Activated CD4-positive, CD25-positive, alpha-beta regulatory T cell treated with anti-CD3 and anti-CD28 coated beads, Interleukin-2, amount 50 U/mL, for 72 hours (primary cell): ENCODE measurements around the gene NPHS1.

Experiments
- DNase-seq: peaks from one replicate; pipeline ENCODE4 v3.0.0; 2021

NPHS1 gene

GRCh38 chr19:35784503-35785338 is 67.6 kb downstream of the NPHS1 start:
- no peak for DNase-seq

DNA sequence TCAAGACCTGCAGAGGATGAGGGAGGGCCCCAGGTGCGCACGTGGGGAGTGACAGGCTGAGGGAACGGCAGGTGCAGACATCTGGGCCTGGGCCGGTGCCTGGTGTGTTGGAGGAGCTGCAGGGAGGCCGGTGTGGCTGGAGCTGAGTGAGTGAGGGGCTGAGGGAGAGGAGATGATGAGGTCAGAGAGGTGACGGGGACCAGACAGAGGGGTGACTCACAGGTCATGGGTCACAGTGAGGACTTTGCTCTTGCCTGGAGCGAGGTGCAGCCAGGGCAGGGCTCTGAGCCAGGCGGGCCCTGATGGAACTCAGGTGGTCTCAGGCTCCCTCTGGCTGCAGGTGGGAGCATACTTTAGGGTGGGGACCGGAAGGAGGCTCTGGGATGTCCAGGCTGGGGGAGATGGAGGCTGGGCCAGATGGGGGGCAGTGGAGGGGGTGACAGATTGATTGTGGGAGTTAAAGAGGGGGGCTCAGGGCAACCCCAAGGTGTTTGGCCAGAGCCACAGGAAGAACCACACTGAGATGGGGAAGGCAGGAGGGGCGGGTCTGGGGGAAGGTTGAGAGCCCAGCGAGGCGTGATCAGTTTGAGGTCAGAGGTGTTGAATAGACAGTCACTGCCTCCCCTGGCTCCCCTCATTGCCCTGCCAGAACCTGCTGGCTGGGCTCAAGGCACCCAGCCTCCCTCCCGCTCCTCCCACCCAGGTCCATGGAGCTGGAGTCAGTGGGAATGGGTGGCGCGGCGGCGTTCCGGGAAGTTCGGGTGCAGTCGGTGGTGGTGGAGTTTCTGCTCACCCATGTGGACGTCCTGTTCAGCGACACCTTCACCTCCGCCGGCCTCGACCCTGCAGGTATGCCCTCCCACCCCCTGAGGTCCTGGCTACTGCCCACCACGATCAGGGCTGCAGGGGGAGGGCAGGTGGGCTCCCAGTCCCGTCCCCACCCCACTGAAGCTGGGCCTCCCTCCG is 68.6 kb downstream of the NPHS1 start:
- DNase-seq: no peak

DNA sequence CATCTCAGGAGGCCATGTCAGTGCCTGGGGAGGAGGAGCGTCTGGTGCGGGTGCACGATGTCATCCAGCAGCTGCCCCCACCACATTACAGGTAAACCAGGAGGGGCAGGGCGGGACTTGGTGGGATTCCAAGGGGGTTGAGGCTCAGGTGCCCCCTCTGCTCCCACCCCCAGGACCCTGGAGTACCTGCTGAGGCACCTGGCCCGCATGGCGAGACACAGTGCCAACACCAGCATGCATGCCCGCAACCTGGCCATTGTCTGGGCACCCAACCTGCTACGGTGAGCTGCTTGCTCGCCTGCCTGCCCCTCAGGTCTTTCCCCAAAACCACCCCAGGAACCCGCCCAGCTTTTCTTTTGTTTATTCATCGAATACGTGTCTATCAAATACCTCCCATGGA is 69.7 kb downstream of the NPHS1 start:
- no peak for DNase-seq

DNA sequence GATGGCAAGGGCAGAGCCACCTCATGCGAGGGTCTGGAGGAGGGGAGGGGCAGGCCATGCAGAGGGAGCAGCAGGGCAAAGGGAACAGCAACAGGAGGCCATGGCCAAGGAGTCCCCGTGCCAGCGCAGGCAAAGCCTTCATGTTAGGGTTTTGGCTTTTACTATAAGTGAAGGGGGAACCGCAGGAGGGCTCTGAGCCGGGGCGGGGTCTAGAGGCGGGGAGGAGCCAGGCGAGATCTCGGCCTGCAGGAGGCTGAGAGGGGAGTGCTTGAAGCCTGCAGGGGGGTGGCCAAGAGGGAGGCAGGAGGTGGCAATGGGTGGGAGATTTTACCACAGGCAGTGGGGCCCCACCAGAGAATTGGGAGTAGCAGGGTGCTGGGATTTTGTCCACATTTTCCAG is 70.7 kb downstream of the NPHS1 start:
- no peak for DNase-seq

DNA sequence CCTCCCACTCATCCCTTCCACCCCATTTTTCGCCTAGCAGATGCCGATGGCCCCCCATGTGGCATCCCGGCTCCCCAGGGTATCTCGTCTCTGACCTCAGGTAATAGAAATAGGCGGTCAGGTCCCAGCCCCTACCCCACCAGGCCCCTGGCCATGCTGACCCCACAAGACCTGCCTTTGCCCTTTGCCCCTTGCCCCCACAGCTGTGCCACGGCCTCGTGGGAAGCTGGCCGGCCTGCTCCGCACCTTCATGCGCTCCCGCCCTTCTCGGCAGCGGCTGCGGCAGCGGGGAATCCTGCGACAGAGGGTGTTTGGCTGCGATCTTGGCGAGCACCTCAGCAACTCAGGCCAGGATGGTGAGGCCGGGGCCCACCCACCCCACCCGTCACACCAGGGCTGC is 71.6 kb downstream of the NPHS1 start:
- no peak for DNase-seq

DNA sequence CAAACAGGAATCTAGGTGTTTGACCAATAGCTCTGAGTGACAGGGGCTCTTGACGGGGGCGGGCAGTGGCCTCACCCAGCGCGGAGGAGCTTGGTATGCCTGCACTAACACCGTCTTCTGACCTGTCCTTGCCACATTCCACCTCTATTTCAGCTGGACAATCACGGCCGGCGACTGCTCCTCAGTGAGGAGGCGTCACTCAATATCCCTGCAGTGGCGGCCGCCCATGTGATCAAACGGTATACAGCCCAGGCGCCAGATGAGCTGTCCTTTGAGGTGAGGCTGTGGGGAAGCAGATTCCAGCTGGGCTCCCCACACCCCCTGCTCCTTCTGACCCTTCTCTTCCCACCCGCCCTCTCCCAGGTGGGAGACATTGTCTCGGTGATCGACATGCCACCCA is 72.2 kb downstream of the NPHS1 start:
- no peak for DNase-seq

GRCh38 chr19:35779033-35779432 is 73.3 kb downstream of the NPHS1 start:
- no peak for DNase-seq

DNA sequence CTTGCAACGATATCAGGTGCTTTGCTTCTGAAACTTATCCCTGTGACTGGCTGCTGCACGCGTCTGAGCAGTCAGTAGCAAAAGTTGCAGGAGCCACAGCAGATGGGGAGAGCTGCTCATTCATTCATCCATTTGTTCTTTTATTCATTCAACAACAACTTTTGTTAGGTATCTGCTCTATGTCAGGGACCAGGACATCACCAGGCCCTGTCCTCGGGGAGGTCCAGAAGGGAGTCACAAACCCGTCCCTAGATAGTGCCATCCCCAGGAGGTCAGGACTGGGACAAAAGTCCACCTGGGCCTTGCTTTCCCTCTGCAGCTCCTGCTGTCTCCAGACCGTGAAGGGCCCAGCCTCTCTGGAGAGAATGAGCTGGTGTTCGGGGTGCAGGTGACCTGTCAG is 74.3 kb downstream of the NPHS1 start:
- no peak for DNase-seq

DNA sequence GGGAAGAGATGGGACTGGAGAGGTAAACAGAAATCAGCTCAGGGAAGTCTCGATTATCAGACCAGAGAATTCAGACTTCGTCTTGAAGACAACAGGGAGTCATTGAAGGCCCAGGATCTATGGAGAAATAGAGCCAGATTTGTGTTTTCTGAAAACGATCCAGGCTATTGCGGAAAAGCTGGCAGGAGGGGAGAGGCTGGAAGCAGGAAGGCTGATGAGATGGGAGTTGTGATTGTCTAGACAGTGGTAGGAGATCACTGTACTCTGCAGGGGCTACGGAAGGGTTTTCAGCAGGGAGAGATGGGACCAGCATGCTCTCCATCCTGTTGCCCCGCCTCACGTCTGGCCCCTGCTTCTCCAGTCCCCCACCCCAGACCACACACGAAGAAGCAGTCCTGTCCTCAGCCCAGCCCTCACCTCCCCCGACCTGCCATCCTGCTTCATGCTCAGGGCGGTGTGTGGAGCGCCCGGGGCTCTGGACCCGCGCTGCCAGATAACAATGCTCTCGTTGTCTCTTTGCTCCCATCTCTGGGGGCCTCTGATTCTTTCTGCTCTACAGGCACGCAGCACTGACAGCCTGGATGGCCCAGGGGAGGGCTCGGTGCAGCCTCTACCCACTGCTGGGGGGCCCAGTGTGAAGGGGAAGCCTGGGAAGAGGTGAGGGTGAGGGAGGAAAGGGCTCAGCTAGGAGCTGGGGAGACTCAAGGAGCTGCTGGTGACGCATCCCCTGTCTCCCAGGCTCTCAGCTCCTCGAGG is 75.0 kb downstream of the NPHS1 start:
- DNase-seq: no peak

GRCh38 chr19:35776102-35776788 is 76.1 kb downstream of the NPHS1 start:
- DNase-seq: no peak
